T-helper 17 cell (primary cell): Measurements from ENCODE around the gene KCTD21. TPM values are rescaled to one million over a fixed set of nuclear protein-coding genes. Genes with fewer than 3 reads are reported as not detected.

Experiments used
- ATAC-seq: fragments of 150-1000 bp; cut with Tn5 transposase; 2 replicates; pipeline ENCODE4 v1.10.0; 2021; ENCODE audit warnings: mild to moderate bottlenecking, moderate library complexity
- DNase-seq, 3 donors: peaks; one replicate each; pipeline versions ENCODE4 v3.0.0 to v3.0.0-alpha.2; 2020 to 2021
- H3K9me3 ChIP-seq: one replicate; pipeline ENCODE4 v1.7.0; 2013; ENCODE audit warnings: low read length, mild to moderate bottlenecking; ENCODE audit not compliant: control insufficient read depth, poor library complexity, severe bottlenecking
- H3K27ac Mint-ChIP-seq: one replicate; pipeline ENCODE4 v1.8.0; 2022; ENCODE audit warnings: mild to moderate bottlenecking, moderate library complexity, mixed read lengths
- H3K27me3 Mint-ChIP-seq: one replicate; pipeline ENCODE4 v1.8.0; 2022; ENCODE audit warnings: mixed read lengths
- H3K36me3 Mint-ChIP-seq: one replicate; pipeline ENCODE4 v1.8.0; 2022; ENCODE audit warnings: low read depth, mixed read lengths
- H3K4me1 Mint-ChIP-seq: one replicate; pipeline ENCODE4 v1.8.0; 2022; ENCODE audit warnings: mild to moderate bottlenecking, mixed read lengths
- H3K4me3 Mint-ChIP-seq: one replicate; pipeline ENCODE4 v1.8.0; 2022; ENCODE audit warnings: mild to moderate bottlenecking, moderate library complexity, mixed read lengths
- total RNA-seq, 4 donors: library from RNA in 2 of 4; stranded (reverse) in 2 of 4; gene quantifications; one replicate each; pipeline ENCODE4 v1.2.3 and lab custom pipeline; 2022 to 2026

The KCTD21 gene
- total RNA-seq, 2 donors from 2014 or later = 2.4 to 4.0 TPM

GRCh38 chr11:78214331-78215194, 26.1 kb upstream of the KCTD21 start:
- DNase-seq = no peak
- H3K27me3 Mint-ChIP-seq = no peaks in the 10 kb centered on the region
- H3K27ac Mint-ChIP-seq = peak overlapping the region; percentile 19
- peaks cover 15% of the 10 kb centered on the region for H3K4me1 Mint-ChIP-seq
- ATAC-seq = no peak
- H3K4me3 Mint-ChIP-seq = no peak overlapping the region
- peaks cover 6% of the 10 kb centered on the region for H3K36me3 Mint-ChIP-seq
- no peaks in the 10 kb centered on the region for H3K9me3 ChIP-seq

- no peaks in the 10 kb centered on the region for H3K27me3 Mint-ChIP-seq
- DNase-seq (no peak), ATAC-seq (no peak)
- H3K4me1 Mint-ChIP-seq = peaks cover 15% of the 10 kb centered on the region
- no peaks in the 10 kb centered on the region for H3K9me3 ChIP-seq
- no peak overlapping the region for H3K4me3 Mint-ChIP-seq
- peaks cover 7% of the 10 kb centered on the region for H3K36me3 Mint-ChIP-seq
- peak overlapping the region; percentile 19 for H3K27ac Mint-ChIP-seq
Measured at GRCh38 chr11:78213526-78214330, 25.3 kb upstream of the KCTD21 start.

GRCh38 chr11:78212586-78213371, 24.4 kb upstream of the KCTD21 start:
- Mint-ChIP-seq H3K27me3 (no peaks in the 10 kb centered on the region), H3K4me3 (no peak overlapping the region), H3K36me3 (peaks cover 4% of the 10 kb centered on the region), H3K4me1 (peaks cover 12% of the 10 kb centered on the region), H3K27ac (no peak overlapping the region)
- ATAC-seq = no peak
- DNase-seq = no peak
- H3K9me3 ChIP-seq = no peaks in the 10 kb centered on the region

DNA sequence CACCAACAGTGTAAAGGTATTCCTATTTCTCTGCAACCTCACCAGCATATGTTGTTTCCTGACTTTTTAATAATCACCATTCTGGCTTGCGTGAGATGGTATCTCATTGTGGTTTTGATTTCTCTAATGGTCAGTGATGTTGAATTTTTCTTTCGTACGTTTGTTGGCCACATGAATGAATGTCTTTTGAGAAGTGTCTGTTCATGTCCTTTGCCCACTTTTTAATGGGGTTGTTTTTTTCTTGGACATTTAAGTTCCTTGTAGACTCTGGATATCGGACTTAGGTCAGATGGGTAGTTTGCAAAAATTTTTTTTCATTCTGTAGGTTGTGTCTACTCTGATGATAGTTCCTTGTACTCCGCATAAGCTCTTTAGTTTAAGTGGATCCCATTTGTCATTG, 23.1 kb upstream of the KCTD21 start:
- H3K36me3 Mint-ChIP-seq = peaks cover 4% of the 10 kb centered on the region
- ATAC-seq = no peak

DNA sequence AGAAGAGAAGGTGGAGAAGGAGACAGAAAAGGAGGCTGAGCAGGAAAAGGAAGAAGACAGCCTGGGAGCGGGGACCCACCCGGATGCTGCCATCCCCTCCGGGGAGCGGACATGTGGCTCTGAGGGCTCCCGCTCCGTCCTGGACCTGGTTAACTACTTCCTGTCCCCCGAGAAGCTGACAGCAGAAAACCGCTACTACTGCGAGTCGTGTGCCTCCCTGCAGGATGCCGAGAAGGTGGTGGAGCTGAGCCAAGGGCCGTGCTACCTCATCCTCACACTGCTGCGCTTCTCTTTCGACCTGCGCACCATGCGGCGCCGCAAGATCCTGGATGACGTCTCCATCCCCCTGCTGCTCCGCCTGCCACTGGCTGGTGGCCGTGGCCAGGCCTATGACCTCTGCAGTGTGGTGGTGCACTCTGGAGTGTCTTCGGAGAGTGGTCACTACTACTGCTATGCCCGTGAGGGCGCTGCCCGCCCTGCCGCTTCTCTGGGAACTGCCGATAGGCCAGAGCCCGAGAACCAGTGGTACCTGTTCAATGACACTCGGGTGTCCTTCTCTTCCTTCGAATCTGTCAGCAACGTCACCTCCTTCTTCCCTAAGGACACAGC, 21.7 kb upstream of the KCTD21 start:
- Mint-ChIP-seq H3K4me1 (peaks cover 12% of the 10 kb centered on the region), H3K27ac (no peak overlapping the region), H3K36me3 (peaks cover 4% of the 10 kb centered on the region), H3K4me3 (no peak overlapping the region), H3K27me3 (no peaks in the 10 kb centered on the region)
- no peak for DNase-seq
- H3K9me3 ChIP-seq = no peaks in the 10 kb centered on the region
- ATAC-seq = no peak

More for the DNA sequence above, 23.1 kb upstream of the KCTD21 start:
- H3K9me3 ChIP-seq = no peaks in the 10 kb centered on the region
- H3K4me1 Mint-ChIP-seq = peaks cover 12% of the 10 kb centered on the region
- DNase-seq = no peak
- no peak overlapping the region for H3K4me3 Mint-ChIP-seq
- no peaks in the 10 kb centered on the region for H3K27me3 Mint-ChIP-seq
- no peak overlapping the region for H3K27ac Mint-ChIP-seq

GRCh38 chr11:78209478-78209877, 21.1 kb upstream of the KCTD21 start:
- no peak for DNase-seq

DNA sequence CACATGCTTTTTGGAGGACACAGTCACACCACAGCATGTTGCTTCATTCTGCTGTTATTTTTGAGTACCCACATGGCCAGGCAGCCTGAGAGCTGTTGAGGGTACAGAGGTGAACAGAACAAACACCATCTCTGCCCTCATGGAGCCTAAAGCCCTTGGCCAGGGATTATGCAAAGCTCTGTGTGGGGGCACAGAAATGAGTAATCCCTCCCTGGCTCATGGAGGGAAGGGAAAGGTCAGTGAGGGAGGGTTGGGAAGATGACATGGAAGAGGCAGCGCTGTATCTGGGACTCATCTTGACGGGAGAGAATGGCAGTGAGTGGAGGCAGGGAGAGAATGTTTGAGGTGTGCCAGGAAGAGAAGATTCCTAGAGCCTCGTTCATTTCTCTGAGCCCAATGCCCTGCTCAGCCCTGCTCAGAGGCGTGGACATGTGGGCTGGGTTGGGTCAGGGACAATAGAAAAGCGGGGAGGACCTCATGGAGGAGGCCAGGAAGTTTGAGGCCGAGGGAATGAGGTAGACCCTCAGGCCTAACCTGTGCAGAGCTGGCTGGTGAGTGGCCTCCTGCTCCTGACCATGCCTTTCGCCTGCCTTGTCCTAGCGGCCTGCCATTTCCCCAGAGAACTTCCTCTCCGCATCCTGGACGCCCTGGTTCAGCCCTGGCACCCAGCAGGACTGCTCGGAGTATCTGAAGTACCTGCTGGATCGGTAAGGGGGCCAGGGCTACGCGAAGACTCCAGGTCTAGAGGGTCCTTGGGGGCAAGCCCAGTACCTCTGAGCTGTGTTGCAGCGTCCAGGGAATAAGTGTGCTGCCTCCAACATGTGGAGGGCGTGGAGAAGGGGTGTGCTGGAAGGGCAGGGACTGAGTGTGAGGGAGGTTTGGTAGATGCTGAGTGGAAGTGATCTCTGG, 20.1 kb upstream of the KCTD21 start:
- Mint-ChIP-seq H3K4me1 (peaks cover 18% of the 10 kb centered on the region), H3K36me3 (peaks cover 4% of the 10 kb centered on the region), H3K4me3 (peak overlapping the region; percentile 25)

More at GRCh38 chr11:78209478-78209877, 21.1 kb upstream of the KCTD21 start:
- Mint-ChIP-seq H3K36me3 (peaks cover 4% of the 10 kb centered on the region), H3K27me3 (no peaks in the 10 kb centered on the region), H3K27ac (peak overlapping the region; percentile 100), H3K4me1 (peaks cover 16% of the 10 kb centered on the region), H3K4me3 (peak overlapping the region; percentile 61)
- no peaks in the 10 kb centered on the region for H3K9me3 ChIP-seq
- no peak for ATAC-seq

GRCh38 chr11:78207532-78208256, 19.3 kb upstream of the KCTD21 start:
- Mint-ChIP-seq H3K36me3 (peaks cover 4% of the 10 kb centered on the region), H3K4me3 (no peak overlapping the region), H3K27me3 (no peaks in the 10 kb centered on the region), H3K27ac (peak overlapping the region; percentile 100), H3K4me1 (peaks cover 24% of the 10 kb centered on the region)
- DNase-seq (no peak), ATAC-seq (no peak)
- H3K9me3 ChIP-seq = no peaks in the 10 kb centered on the region

More for the DNA sequence above, 20.1 kb upstream of the KCTD21 start:
- Mint-ChIP-seq H3K27ac (peak overlapping the region; percentile 100), H3K27me3 (no peaks in the 10 kb centered on the region)
- ATAC-seq = no peak
- no peak for DNase-seq
- no peaks in the 10 kb centered on the region for H3K9me3 ChIP-seq

DNA sequence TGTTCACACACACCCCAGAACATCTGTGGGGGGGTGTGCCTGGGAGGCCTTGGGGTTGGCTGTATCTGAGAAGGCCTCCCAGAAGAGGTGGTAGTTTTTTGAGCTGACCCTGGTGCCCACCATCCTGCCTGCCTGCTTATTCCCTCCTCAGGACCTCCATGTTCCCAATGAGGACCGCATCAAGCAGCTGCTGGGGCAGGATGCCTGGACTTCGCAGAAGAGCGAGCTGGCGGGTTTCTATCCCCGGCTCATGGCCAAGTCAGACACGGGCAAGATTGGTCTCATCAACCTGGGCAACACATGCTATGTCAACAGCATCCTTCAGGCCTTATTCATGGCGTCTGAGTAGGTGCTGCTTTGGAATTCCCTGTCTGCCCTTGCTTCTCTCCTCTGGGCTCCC, 17.3 kb upstream of the KCTD21 start:
- H3K9me3 ChIP-seq = no peaks in the 10 kb centered on the region
- Mint-ChIP-seq H3K4me1 (peaks cover 29% of the 10 kb centered on the region), H3K27me3 (no peaks in the 10 kb centered on the region), H3K36me3 (peaks cover 4% of the 10 kb centered on the region), H3K4me3 (no peak overlapping the region), H3K27ac (peak overlapping the region; percentile 100)
- ATAC-seq (no peak), DNase-seq (no peak)

DNA sequence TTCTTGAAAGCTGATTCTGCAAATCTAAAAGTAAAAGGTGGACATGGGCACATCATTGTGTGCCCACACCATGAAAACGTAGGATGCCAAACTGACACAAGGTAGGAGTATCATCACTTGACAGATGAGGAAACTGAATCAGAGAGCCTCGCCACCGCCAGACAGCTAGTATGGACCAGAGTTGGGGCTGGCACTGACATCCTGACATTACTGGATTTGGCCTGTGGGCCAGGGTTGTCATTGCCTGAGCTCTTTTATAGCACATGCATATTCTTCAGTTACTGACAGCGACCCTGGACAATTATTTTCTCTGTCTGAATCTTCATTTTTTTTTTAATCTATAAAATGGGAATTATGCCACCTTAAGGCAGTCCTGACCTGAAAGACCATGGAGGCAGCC, 16.8 kb upstream of the KCTD21 start:
- DNase-seq (no peak), ATAC-seq (no peak)
- peaks cover 4% of the 10 kb centered on the region for H3K36me3 Mint-ChIP-seq
- H3K9me3 ChIP-seq = no peaks in the 10 kb centered on the region
- H3K27me3 Mint-ChIP-seq = no peaks in the 10 kb centered on the region
- peak overlapping the region; percentile 100 for H3K27ac Mint-ChIP-seq
- H3K4me3 Mint-ChIP-seq = no peak overlapping the region
- H3K4me1 Mint-ChIP-seq = peaks cover 29% of the 10 kb centered on the region

DNA sequence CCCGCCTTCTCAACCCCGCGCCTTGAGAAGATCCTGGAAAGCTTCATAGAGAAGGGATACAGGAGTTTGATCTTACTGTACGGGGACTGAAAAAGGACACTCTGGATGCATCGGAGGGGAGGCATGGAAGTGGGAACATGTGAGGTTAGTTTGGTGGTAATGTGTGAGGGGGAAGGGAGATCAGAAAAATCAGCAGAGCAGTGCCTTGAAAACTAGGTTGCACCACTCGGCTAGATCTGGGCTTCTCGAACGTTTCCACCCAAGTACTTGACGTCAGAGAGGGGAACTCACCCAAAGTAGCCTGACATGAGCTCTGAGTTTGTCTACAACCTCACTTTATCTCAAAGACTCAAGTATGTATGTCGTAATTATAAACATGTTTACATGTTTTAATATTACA, 14.8 kb upstream of the KCTD21 start:
- Mint-ChIP-seq H3K4me1 (peaks cover 29% of the 10 kb centered on the region), H3K36me3 (no peaks in the 10 kb centered on the region), H3K27ac (peak overlapping the region; percentile 100), H3K4me3 (peak overlapping the region; percentile 95), H3K27me3 (no peaks in the 10 kb centered on the region)
- no peaks in the 10 kb centered on the region for H3K9me3 ChIP-seq
- ATAC-seq (peak; percentile 83), DNase-seq (peak in 2 of 3 donors; percentile 38 to 59)
